Measurements from ENCODE around the gene MYH9.

DNA sequence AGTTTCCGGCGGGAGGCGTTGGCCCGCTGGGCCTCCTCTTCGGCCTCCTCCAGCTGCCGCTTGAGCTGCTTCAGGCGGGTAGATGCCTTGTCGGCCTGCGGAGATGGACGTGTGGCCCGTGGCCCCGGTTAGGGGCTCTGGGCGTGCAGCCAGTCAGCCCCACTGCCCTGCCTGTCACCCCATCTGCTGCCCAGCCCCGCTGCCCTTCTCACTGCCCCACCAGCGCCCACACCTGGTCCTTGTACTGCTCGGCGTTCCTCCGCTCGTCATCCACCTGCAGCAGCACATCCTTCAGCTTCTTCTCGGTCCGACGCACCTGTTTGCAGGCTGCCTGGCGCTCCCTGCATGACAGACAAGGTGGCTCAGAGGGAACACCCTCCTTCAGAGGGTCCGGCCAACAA lies 103.6 kb downstream of the MYH9 start:
- TF ChIP-seq, protein P1, sequence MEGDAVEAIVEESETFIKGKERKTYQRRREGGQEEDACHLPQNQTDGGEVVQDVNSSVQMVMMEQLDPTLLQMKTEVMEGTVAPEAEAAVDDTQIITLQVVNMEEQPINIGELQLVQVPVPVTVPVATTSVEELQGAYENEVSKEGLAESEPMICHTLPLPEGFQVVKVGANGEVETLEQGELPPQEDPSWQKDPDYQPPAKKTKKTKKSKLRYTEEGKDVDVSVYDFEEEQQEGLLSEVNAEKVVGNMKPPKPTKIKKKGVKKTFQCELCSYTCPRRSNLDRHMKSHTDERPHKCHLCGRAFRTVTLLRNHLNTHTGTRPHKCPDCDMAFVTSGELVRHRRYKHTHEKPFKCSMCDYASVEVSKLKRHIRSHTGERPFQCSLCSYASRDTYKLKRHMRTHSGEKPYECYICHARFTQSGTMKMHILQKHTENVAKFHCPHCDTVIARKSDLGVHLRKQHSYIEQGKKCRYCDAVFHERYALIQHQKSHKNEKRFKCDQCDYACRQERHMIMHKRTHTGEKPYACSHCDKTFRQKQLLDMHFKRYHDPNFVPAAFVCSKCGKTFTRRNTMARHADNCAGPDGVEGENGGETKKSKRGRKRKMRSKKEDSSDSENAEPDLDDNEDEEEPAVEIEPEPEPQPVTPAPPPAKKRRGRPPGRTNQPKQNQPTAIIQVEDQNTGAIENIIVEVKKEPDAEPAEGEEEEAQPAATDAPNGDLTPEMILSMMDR (IDR thresholded peaks at IDR 0.05 in 2 of 3, conservative IDR thresholded peaks at IDR 0.05 in 1 of 3; ENCODE audit: borderline replicate concordance in 1 of 3, insufficient read depth in 1 of 3, low read depth in 2 of 3, low read length in 2 of 3): no peak
- TF ChIP-seq YY1 (IDR thresholded peaks at IDR 0.05; ENCODE audit: extremely low read depth, insufficient replicate concordance, low read depth, low read length) (no peak), EZH2phosphoT487 (IDR thresholded peaks at IDR 0.05; ENCODE audit: borderline replicate concordance) (no peak), SIN3A (IDR thresholded peaks at IDR 0.05; ENCODE audit: low read depth) (no peak), SP1 (IDR thresholded peaks at IDR 0.05; ENCODE audit: low read depth) (no peak), POLR2A (IDR thresholded peaks at IDR 0.05; ENCODE audit: borderline replicate concordance, extremely low read depth, insufficient read depth, insufficient read length) (no peak), EZH2 (IDR thresholded peaks at IDR 0.05) (no peak), SRF (IDR thresholded peaks at IDR 0.05; ENCODE audit: low read depth) (no peak), TCF7L2 (IDR thresholded peaks at IDR 0.05; ENCODE audit: borderline replicate concordance, extremely low read depth, insufficient read depth, insufficient read length) (no peak), POLR2AphosphoS5 (IDR thresholded peaks at IDR 0.05; ENCODE audit: low read depth, low read length) (no peak), JUND (IDR thresholded peaks at IDR 0.05) (no peak)
- TF ChIP-seq, protein P2, sequence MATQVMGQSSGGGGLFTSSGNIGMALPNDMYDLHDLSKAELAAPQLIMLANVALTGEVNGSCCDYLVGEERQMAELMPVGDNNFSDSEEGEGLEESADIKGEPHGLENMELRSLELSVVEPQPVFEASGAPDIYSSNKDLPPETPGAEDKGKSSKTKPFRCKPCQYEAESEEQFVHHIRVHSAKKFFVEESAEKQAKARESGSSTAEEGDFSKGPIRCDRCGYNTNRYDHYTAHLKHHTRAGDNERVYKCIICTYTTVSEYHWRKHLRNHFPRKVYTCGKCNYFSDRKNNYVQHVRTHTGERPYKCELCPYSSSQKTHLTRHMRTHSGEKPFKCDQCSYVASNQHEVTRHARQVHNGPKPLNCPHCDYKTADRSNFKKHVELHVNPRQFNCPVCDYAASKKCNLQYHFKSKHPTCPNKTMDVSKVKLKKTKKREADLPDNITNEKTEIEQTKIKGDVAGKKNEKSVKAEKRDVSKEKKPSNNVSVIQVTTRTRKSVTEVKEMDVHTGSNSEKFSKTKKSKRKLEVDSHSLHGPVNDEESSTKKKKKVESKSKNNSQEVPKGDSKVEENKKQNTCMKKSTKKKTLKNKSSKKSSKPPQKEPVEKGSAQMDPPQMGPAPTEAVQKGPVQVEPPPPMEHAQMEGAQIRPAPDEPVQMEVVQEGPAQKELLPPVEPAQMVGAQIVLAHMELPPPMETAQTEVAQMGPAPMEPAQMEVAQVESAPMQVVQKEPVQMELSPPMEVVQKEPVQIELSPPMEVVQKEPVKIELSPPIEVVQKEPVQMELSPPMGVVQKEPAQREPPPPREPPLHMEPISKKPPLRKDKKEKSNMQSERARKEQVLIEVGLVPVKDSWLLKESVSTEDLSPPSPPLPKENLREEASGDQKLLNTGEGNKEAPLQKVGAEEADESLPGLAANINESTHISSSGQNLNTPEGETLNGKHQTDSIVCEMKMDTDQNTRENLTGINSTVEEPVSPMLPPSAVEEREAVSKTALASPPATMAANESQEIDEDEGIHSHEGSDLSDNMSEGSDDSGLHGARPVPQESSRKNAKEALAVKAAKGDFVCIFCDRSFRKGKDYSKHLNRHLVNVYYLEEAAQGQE (IDR thresholded peaks at IDR 0.05; ENCODE audit: low read depth): no peak
- TF ChIP-seq, protein P3, sequence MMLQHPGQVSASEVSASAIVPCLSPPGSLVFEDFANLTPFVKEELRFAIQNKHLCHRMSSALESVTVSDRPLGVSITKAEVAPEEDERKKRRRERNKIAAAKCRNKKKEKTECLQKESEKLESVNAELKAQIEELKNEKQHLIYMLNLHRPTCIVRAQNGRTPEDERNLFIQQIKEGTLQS (IDR thresholded peaks at IDR 0.05): no peak

Data from HCT116 (cell line).